Measurements from ENCODE around the gene DPM2.

- no peak for TF ChIP-seq CTCF (IDR thresholded peaks at IDR 0.05)
- no peak for TF ChIP-seq POLR2A (IDR thresholded peaks at IDR 0.05)
These were observed 6.4 kb downstream of the DPM2 start for GRCh38 chr9:127931092-127931881.
